CD4-positive, CD25-positive, alpha-beta regulatory T cell (primary cell): ENCODE data around the gene CAP1. TPM values are rescaled to one million over a fixed set of nuclear protein-coding genes. Genes with fewer than 3 reads are reported as not detected.
"Not testable (repeated sequence)": the region's sequence is repeated elsewhere in the genome, so short reads cannot be mapped to it uniquely, and the experiment has no call there.

Source experiments
- ATAC-seq, 2 donors: fragments of 150-1000 bp; cut with Tn5 transposase; one replicate each; pipeline ENCODE4 v1.10.0; 2021; ENCODE audit warnings: low read depth in 2 of 2, moderate number of reproducible peaks in 2 of 2, moderate library complexity in 1 of 2
- DNase-seq, 3 donors: peaks; one replicate each; pipeline versions ENCODE4 v3.0.0 to v3.0.0-alpha.2; 2012 to 2022; ENCODE audit warnings: mixed read lengths in 1 of 3
- H3K27ac ChIP-seq: one replicate; pipeline ENCODE4 v1.7.0; 2013; ENCODE audit warnings: mild to moderate bottlenecking, low read length; ENCODE audit not compliant: insufficient read depth, poor library complexity, severe bottlenecking
- H3K27me3 ChIP-seq: one replicate; pipeline ENCODE4 v1.7.0; 2013; ENCODE audit warnings: low read length; ENCODE audit not compliant: control insufficient read depth, insufficient read depth
- H3K36me3 ChIP-seq: one replicate; pipeline ENCODE4 v1.7.0; 2013; ENCODE audit warnings: mild to moderate bottlenecking, low read length, moderate library complexity; ENCODE audit not compliant: control insufficient read depth, insufficient read depth
- H3K4me1 ChIP-seq: 2 replicates; pipeline ENCODE4 v1.7.0; 2013; ENCODE audit warnings: mild to moderate bottlenecking, low read length; ENCODE audit not compliant: insufficient read depth, control insufficient read depth, poor library complexity, severe bottlenecking
- H3K4me3 ChIP-seq: one replicate; pipeline ENCODE4 v1.7.0; 2013; ENCODE audit warnings: low read depth, mild to moderate bottlenecking, low read length, moderate library complexity
- H3K9me3 ChIP-seq, 2 experiments: 1 replicate in 1 of 2; 2 replicates in 1 of 2; pipeline ENCODE4 v1.7.0; 2013; ENCODE audit warnings: low read length in 2 of 2, mild to moderate bottlenecking in 1 of 2, moderate library complexity in 1 of 2; ENCODE audit not compliant: control insufficient read depth in 2 of 2
- H3K27ac Mint-ChIP-seq, 3 donors: one replicate each; pipeline ENCODE4 v1.8.0; 2020 to 2022; ENCODE audit warnings: mild to moderate bottlenecking in 3 of 3, mixed read lengths in 3 of 3, moderate library complexity in 2 of 3
- H3K27me3 Mint-ChIP-seq: one replicate; pipeline ENCODE4 v1.8.0; 2022; ENCODE audit warnings: mild to moderate bottlenecking, mixed read lengths
- H3K36me3 Mint-ChIP-seq: one replicate; pipeline ENCODE4 v1.8.0; 2020; ENCODE audit warnings: mixed read lengths
- H3K4me1 Mint-ChIP-seq, 4 donors: one replicate each; pipeline ENCODE4 v1.8.0; 2020 to 2022; ENCODE audit warnings: mixed read lengths in 4 of 4, mild to moderate bottlenecking in 1 of 4
- H3K4me3 Mint-ChIP-seq, 4 donors: one replicate each; pipeline ENCODE4 v1.8.0; 2020 to 2022; ENCODE audit warnings: mild to moderate bottlenecking in 4 of 4, mixed read lengths in 4 of 4, moderate library complexity in 3 of 4
- H3K9me3 Mint-ChIP-seq, 7 donors: one replicate each; pipeline ENCODE4 v1.8.0; 2020 to 2022; ENCODE audit warnings: mixed read lengths in 7 of 7, mild to moderate bottlenecking in 3 of 7, moderate library complexity in 2 of 7
- polyA plus RNA-seq, 4 donors: library from polyadenylated mRNA; unstranded; fragments of 300-500 nt; fragmentation: Illumina TruSeq; gene quantifications; one replicate each; pipeline ENCODE4 v1.2.3, GENCODE V29; 2021
- total RNA-seq: library from RNA; stranded (reverse); gene quantifications from one replicate; pipeline ENCODE4 v1.2.3, GENCODE V29; 2022

CAP1 gene
- total and polyA plus RNA-seq, 5 donors from 2014 or later = 322 to 806 (median 636) TPM

DNA sequence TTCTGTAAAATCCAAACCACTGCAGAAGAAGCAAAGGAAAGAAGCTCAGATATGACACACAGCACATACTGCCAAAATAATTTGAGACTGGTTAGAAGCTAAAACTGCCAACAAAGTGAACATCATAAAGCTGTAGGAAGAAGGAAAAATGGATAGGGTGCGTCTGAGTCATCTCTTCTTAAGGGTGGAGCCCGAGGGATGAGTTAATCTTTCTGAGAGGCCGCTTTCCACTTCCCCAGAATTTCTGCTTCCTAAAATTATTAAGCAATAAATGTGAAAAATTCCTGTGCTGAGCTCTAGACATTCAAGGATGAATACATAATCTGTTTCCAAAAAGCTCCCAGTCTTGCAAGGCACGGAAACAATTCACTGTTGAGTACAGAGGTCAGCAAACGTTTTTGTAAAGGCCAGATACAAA, 36.4 kb downstream of the CAP1 start:
- H3K27me3 ChIP-seq = no peaks in the 10 kb centered on the region
- Mint-ChIP-seq H3K27ac (no peak overlapping the region), H3K36me3 (peaks cover 29% of the 10 kb centered on the region), H3K27me3 (no peaks in the 10 kb centered on the region), H3K4me1 (peaks cover 9 to 13% (median 10%) of the 10 kb centered on the region in 4 donors), H3K4me3 (no peak overlapping the region), H3K9me3 (no peaks in the 10 kb centered on the region)
- peaks cover 64% of the 10 kb centered on the region for H3K36me3 ChIP-seq
- H3K4me3 ChIP-seq = no peak overlapping the region
- no peak overlapping the region for H3K27ac ChIP-seq
- peaks cover 3% of the 10 kb centered on the region for H3K4me1 ChIP-seq
- DNase-seq = no peak
- H3K9me3 ChIP-seq = no peaks in the 10 kb centered on the region
- ATAC-seq = no peak

DNA sequence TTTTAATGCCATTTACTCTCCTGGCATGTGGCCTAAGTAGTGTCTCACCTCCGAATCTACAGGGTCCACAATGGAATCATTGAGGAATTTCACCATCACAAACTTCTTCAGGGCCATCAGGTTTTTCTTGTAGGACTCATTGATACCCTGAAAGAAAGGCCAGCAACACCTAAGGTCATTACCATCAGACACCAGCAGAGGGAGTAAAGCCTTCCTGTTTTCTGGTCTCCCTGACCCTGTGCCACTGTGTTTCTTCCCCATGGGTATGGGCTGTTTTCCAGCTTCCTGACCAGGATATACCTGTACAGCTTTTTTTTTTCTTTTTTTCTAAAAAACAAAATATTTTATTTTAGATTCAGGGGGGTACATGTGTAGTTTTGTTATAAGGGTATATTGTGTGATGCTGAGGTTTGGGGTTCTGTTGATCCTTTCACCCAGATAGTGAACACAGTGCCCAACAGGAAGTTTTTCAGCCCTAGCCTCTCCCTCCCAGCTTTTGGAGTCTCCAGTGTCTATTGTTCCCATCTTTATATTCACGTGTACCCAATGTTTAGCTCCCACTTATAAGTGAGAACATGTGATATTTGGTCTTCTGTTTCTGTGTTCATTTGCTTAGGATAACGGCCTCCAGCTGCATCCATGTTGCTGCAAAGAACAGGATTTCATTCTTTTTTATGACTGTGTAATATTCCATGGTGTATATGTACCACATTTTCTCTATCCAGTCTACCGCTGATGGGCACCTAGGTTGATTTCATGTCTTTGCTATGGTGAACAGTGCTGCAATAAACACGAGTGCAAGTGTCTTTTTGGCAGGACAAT, 38.2 kb downstream of the CAP1 start:
- H3K27me3 ChIP-seq = no peaks in the 10 kb centered on the region
- H3K4me3 ChIP-seq = no peak overlapping the region
- ATAC-seq (peak; percentile 65 to 69), DNase-seq (peak; percentile 25 to 69 (median 60))
- Mint-ChIP-seq H3K27ac (peak overlapping the region in 1 of 3 donors; percentile 75), H3K27me3 (no peaks in the 10 kb centered on the region), H3K4me3 (no peak overlapping the region), H3K9me3 (no peaks in the 10 kb centered on the region), H3K36me3 (peaks cover 31% of the 10 kb centered on the region), H3K4me1 (peaks cover 5 to 10% (median 10%) of the 10 kb centered on the region in 4 donors)
- H3K36me3 ChIP-seq = peaks cover 56% of the 10 kb centered on the region
- H3K27ac ChIP-seq = peak overlapping the region; percentile 8
- H3K4me1 ChIP-seq = peaks cover 3% of the 10 kb centered on the region
- no peaks in the 10 kb centered on the region for H3K9me3 ChIP-seq

DNA sequence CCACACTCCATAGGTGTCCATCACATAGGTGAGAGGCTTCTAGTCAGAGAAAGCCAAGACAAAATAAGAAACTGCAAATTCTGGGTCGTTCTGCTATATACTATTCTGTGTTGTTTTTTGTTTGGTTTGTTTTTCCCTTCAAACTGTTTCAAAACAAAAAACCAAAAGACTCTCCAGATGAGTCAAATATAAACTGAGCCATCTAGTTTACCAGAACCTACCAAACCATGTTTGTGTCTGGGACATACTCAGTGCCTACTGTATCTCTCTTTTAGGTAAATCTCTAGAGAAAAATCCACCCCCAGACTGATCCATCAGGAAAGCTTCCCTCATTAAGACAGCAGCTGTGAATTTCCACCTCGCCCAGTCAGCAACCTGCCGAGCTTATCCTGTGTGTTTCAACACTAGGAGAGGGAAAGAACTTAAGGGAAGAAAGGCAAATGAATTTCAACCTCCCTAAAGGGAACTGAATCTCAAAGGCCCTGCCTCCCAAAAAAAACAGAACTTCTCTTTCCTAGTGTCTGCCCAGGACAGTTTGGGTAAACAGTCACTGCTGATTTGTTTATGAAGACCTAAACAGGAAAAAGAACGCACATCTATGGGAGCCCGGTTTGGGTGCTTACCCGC, 39.4 kb downstream of the CAP1 start:
- Mint-ChIP-seq H3K4me1 (peaks cover 4 to 12% (median 9%) of the 10 kb centered on the region in 4 donors), H3K27me3 (no peaks in the 10 kb centered on the region), H3K9me3 (no peaks in the 10 kb centered on the region), H3K36me3 (peaks cover 38% of the 10 kb centered on the region), H3K4me3 (no peak overlapping the region), H3K27ac (peak overlapping the region; percentile 21 to 83 (median 25))
- Histone ChIP-seq H3K27me3 (no peaks in the 10 kb centered on the region), H3K9me3 (no peaks in the 10 kb centered on the region), H3K27ac (no peak overlapping the region), H3K4me1 (peaks cover 3% of the 10 kb centered on the region), H3K4me3 (no peak overlapping the region), H3K36me3 (peaks cover 59% of the 10 kb centered on the region)
- DNase-seq = no peak
- ATAC-seq = no peak

DNA sequence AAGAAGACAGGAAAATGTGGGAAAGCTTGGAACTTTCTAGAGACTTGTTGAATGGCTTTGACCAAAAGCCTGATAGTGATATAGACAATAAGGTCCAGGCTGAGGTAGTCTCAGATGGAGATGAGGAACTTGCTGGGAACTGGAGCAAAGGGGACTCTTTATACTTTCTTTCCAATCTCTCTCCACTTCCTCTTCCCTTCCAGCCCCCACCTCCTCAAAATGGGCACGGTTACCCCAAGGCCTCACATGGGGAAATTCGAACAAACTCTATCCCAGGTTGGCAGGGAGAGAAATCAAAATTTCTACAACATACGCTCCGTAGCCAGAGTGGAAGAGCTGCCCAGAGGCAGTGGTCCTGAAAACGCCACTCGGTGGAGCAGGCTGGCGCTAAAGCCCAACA, 41.3 kb downstream of the CAP1 start:
- DNase-seq (no peak), ATAC-seq (no peak)
- Mint-ChIP-seq H3K4me1 (peaks cover 4 to 19% (median 9%) of the 10 kb centered on the region in 4 donors), H3K36me3 (peaks cover 52% of the 10 kb centered on the region), H3K27ac (peak overlapping the region in 1 of 3 donors; percentile 31), H3K4me3 (no peak overlapping the region), H3K9me3 (peaks cover 0 to 2% (median 0%) of the 10 kb centered on the region in 7 donors), H3K27me3 (no peaks in the 10 kb centered on the region)
- Histone ChIP-seq H3K4me3 (no peak overlapping the region), H3K36me3 (peaks cover 55% of the 10 kb centered on the region), H3K4me1 (peaks cover 3% of the 10 kb centered on the region), H3K27me3 (no peaks in the 10 kb centered on the region), H3K27ac (no peak overlapping the region), H3K9me3 (no peaks in the 10 kb centered on the region)

- H3K4me3 Mint-ChIP-seq = peak overlapping the region in 1 of 4 donors; percentile 35
Measured at GRCh38 chr1:40084750-40085149, 44.2 kb downstream of the CAP1 start.

DNA sequence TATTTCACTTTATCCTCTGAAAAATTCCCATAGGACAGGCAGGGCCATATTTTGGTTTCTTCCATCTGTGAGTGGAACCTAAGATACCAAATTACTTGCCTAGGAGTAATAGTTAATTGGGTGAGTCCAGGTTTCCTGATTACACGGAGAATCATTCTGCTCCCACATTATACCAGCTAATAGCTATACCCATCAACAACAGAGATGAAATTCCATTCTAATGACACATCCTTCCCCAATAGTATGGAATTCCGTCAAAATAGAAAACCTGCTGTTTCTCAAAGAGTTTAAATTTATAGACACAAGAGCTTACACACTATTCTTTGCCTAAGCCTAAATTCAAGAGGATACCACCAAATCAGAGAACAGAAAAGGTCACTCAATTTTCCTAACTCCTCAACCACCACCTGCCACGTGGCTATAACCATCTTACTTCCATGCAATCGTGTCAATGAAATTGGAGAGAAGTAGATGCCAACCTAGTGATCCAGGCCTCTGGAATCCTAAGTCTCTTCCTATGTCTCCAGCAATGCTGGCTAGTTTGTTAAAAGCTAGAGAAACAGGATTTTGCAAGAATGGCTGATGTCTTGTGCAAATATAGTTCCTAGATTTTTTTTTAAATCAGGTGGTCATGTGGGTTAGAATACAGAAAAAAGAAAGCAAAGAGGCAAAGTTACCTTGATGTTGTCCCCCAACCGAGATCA, 50.3 kb downstream of the CAP1 start:
- peaks cover 7 to 24% (median 18%) of the 10 kb centered on the region in 4 donors for H3K4me1 Mint-ChIP-seq
- H3K9me3 Mint-ChIP-seq = peaks cover 0 to 2% (median 0%) of the 10 kb centered on the region in 7 donors
- DNase-seq (no peak), ATAC-seq (no peak)
- Histone ChIP-seq H3K27ac (no peak overlapping the region), H3K4me1 (peaks cover 6% of the 10 kb centered on the region), H3K36me3 (peaks cover 70% of the 10 kb centered on the region), H3K9me3 (no peaks in the 10 kb centered on the region), H3K27me3 (no peaks in the 10 kb centered on the region), H3K4me3 (no peak overlapping the region)
- no peak overlapping the region for H3K27ac Mint-ChIP-seq
- no peaks in the 10 kb centered on the region for H3K27me3 Mint-ChIP-seq
- H3K36me3 Mint-ChIP-seq = peaks cover 46% of the 10 kb centered on the region
- H3K4me3 Mint-ChIP-seq = no peak overlapping the region

More at GRCh38 chr1:40084750-40085149, 44.2 kb downstream of the CAP1 start:
- H3K9me3 ChIP-seq, H3K9me3 Mint-ChIP-seq, H3K27me3 ChIP-seq, H3K27me3 Mint-ChIP-seq, H3K4me1 ChIP-seq, ATAC-seq, H3K27ac ChIP-seq, H3K4me3 ChIP-seq: not testable (repeated sequence)
- peak overlapping the region in 2 of 3 donors; percentile 14 to 65 for H3K27ac Mint-ChIP-seq
- peaks cover 61% of the 10 kb centered on the region for H3K36me3 ChIP-seq
- DNase-seq = peak in 2 of 3 donors; percentile 12 to 19
- peaks cover 0 to 15% (median 3%) of the 10 kb centered on the region in 4 donors for H3K4me1 Mint-ChIP-seq
- peaks cover 58% of the 10 kb centered on the region for H3K36me3 Mint-ChIP-seq

DNA sequence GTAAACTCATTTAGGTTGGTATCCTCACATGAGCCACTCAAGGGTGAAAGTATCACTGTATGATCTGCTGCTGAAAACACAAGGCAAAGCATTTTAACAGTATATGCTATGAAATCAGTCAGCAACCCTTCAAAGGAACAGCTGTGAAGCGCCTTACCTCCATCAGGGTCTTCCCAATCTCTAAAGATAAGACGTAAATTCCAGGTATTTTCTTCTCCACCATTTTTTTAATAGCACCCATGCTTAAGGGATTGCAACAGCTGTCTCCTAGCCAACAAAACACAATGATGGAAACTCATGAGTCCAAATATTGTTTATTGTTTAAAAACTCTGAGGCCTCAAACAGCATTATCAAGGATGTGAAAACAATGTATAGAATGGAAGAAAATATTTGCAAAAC, 51.7 kb downstream of the CAP1 start:
- Histone ChIP-seq H3K36me3 (peaks cover 57% of the 10 kb centered on the region), H3K4me3 (no peak overlapping the region), H3K9me3 (no peaks in the 10 kb centered on the region), H3K27me3 (no peaks in the 10 kb centered on the region), H3K4me1 (peaks cover 15% of the 10 kb centered on the region), H3K27ac (no peak overlapping the region)
- no peak for ATAC-seq
- no peak for DNase-seq
- Mint-ChIP-seq H3K27me3 (no peaks in the 10 kb centered on the region), H3K4me3 (no peak overlapping the region), H3K4me1 (peaks cover 14 to 35% (median 27%) of the 10 kb centered on the region in 4 donors), H3K9me3 (no peaks in the 10 kb centered on the region), H3K27ac (no peak overlapping the region), H3K36me3 (peaks cover 40% of the 10 kb centered on the region)
